ENCODE results near the gene RHOA.

- no peak for TF ChIP-seq CTCF (IDR thresholded peaks at IDR 0.05; ENCODE audit: low read length)
- TF ChIP-seq EZH2 (IDR thresholded peaks at IDR 0.05; ENCODE audit: borderline replicate concordance, low read length) = no peak
Observed at GRCh38 chr3:49377483-49377882, 34.3 kb downstream of the RHOA start.
